Fibroblast of mammary gland (primary cell): ENCODE measurements around the gene GGACT.

ENCODE experiments used
- DNase-seq: peaks from one replicate; pipeline ENCODE4 v3.0.0-alpha.2; 2010; ENCODE audit warnings: low read depth
- H3K4me3 ChIP-seq: 2 replicates; pipeline ENCODE4 v1.5.1; 2011; ENCODE audit warnings: low read depth, mild to moderate bottlenecking, low read length, moderate library complexity; ENCODE audit not compliant: control insufficient read depth
- TF ChIP-seq, protein P1 (sequence below): conservative IDR thresholded peaks from 2 replicates; pipeline ENCODE4 v1.5.1; 2011; ENCODE audit warnings: low read depth, low read length, inconsistent platforms; ENCODE audit not compliant: control insufficient read depth, insufficient read depth

The GGACT gene

DNA sequence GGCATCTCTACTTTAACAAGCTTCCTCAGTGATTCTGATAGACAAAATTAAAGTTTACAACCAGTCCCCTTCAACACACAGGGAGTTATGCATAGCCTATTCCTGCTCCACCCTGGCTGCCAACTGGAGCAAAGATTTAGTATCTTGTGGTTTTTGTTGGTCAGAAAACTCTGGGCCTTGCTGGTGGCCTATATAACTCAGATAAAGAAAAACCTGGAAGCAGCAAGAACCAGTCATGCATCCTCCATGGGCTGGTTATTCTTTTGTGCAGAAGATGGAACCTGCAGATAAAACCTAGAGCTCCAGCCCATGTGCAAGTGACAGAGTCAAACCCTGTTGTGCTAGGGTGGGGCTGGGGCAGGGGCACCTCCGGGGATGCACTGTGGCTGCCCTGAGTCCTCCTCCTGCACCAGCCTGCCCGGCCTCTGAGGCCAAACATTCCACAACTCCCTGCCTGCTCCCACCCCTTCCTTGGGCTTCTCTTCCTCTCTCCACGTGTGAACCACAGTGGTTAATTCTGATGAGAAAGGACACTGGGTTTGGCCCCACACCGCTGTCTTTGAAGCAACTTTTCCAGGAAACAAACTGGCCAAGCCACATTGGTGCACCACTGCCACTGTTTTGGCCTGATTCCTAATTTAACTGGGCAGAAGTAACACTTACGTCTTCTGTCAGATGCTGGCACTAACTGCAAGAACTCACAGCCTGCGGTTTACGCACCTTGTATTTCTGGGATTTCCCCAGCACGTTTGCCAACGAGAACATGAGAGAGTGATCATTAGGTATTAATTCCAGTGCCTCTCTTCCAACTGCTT lies 23.3 kb upstream of the GGACT start:
- DNase-seq, result no peak
- no peak overlapping the region for H3K4me3 ChIP-seq
- TF ChIP-seq, protein P1, sequence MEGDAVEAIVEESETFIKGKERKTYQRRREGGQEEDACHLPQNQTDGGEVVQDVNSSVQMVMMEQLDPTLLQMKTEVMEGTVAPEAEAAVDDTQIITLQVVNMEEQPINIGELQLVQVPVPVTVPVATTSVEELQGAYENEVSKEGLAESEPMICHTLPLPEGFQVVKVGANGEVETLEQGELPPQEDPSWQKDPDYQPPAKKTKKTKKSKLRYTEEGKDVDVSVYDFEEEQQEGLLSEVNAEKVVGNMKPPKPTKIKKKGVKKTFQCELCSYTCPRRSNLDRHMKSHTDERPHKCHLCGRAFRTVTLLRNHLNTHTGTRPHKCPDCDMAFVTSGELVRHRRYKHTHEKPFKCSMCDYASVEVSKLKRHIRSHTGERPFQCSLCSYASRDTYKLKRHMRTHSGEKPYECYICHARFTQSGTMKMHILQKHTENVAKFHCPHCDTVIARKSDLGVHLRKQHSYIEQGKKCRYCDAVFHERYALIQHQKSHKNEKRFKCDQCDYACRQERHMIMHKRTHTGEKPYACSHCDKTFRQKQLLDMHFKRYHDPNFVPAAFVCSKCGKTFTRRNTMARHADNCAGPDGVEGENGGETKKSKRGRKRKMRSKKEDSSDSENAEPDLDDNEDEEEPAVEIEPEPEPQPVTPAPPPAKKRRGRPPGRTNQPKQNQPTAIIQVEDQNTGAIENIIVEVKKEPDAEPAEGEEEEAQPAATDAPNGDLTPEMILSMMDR, result no peak

DNA sequence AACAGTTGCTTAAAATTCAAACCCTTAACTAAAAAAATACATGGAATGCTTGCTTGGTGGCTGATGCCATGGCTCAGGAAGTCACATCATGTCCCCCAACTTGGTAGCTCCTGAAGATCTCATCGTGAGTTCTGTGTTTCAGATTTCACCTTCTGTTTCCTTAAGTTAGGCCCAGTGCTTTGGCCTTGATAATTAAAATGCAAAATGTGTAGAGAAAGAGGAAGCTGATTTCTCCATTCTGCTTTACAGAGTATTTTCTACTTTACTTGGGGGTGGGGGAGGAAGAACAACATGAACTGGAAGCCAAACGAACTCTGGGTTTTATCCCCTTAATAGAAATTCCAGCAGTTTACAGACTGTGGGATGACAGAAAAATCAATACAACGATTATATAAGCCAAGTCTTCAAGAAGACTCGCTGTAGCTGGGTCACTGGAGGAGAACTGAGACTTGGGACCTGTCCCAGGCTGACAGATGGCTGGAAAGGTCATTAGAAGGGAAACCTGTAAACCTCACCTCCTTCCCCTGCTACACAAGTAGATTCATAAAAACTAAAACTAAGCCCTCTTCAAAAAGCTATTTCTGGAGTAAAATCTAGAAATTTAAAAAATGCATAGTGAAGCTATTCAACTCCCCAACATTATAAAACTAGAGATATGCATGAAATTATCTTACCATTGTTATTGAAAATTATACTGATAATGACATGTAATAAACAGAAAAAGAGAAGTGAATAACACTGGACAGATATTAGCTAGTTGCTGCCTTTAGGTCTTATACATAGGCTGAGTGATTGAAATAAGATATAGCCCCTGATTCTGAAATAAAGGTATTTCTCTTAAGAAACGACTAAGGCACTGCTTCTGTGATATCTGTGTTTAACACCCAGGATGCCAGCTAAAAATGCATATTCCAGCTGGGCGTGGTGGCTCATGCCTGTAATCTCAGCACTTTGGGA lies 22.1 kb upstream of the GGACT start:
- no peak for DNase-seq
- TF ChIP-seq, protein P1, result no peak
- no peak overlapping the region for H3K4me3 ChIP-seq

DNA sequence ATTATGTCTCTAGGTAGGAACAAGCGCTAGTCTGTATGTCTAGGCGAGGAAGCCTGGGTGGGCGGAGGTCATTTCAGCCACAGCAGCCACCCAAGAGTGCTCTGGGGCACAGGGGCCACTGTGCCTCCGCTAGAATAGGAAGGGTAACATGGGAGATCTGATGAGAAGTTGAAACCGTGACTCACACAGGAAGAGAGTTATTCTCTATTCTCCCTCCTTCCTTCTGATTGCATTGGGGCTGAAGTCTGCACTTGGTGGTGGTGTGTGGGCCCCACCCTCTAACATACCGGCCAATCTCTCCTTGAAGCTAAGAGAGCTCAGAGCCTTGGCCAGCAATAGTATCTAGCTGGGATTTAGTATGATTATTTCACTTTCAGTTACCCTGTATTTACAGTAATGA lies 20.3 kb upstream of the GGACT start:
- no peak for DNase-seq
- TF ChIP-seq, protein P1, result no peak
- no peak overlapping the region for H3K4me3 ChIP-seq

DNA sequence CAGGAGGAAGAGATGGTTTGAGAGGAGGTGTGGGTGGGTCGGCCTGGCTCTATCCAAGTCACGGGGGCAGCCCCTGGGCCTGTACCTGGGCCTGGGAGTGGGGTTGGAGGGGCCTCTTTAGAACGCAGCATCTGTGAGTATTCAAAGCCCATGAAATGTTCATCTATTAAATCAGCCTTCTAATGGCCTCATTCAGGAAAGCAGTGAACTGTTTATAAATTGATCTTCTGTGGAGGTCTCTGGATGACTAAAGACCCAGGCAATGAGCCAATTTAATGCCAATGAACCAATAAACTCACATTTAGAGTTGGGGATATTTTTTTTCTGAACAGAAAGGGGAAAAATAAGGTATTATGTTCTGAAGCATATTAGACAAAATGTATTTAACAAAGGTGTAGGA lies 19.9 kb upstream of the GGACT start:
- no peak overlapping the region for H3K4me3 ChIP-seq
- no peak for DNase-seq
- TF ChIP-seq, protein P1, result no peak

DNA sequence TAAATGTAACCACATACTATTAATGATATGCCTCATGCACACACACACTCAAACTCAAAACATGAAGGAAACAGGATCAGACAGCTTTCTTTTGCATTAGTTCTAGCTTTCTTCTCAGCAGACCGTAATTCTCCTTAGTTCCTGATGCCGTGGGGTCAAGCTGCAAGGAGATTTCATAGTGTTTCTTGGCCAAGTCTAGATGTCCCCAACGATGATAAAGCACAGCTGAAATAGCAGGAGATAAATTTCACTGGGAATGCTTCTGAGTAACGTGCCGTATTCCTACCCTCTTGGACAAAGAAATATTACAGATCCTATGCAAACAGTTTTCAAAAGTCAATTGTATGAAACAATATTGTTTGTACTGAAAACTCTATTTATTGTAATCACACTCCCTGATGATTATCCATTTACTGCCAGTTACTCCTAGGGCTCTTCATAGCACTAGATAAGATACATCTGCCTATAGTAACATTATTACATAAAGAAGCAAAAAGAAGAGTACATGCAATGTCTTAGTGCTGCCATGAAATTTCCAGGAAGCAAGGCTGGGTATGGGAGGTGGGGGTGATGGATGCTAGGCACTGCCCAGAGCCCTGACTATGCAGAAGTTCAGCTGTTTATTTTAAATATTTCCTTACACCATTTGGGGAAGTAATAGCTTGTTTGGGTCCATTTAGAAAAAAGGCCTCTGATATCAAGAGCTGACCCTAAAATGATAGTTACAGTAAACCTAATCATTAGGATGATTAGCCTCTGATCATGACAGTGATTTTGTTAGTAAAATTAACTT lies 16.5 kb upstream of the GGACT start:
- no peak overlapping the region for H3K4me3 ChIP-seq
- TF ChIP-seq, protein P1, result no peak
- no peak for DNase-seq

DNA sequence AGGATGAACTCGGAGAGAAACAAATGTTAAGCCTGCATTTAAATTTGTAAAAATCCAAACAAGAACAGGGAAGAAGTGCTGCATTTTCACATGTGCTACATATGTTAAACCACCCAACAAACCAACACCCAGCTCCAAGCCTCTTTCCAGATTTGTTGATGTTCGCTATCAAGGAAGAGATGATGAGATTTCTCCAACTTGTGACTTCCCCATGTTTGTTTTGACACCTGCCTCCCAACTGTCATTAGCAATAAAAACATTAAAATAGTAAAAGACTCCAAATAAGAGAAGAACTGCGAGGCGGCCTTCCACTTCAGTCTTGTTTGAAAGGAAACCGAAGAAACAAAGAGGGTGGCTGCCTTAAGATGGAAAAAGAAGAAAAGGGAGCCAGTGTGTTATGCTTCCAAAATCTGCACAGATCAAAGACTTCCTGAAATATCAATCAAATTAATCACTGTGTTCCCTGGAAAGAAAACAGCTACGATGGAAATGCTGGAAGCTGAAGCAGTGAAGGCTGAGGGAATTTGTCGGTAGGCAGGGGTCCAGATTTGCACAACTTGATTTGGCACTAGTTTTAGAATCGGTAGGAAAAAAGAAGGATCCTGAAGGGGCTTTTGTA lies 14.0 kb upstream of the GGACT start:
- DNase-seq, result no peak
- H3K4me3 ChIP-seq, result no peak overlapping the region
- TF ChIP-seq, protein P1, result no peak
